Activated B cell treated with CpG ODN at 0.5 μM for 24 hours (primary cell): ENCODE measurements around the gene FUT1. TPM values are rescaled to one million over a fixed set of nuclear protein-coding genes. Genes with fewer than 3 reads are reported as not detected.

ENCODE experiments used
- ATAC-seq: fragments of 200-7000 bp; cut with Tn5 transposase; one replicate; pipeline ENCODE4 v1.10.0; 2021; ENCODE audit warnings: low read depth, mild to moderate bottlenecking, moderate library complexity
- CTCF ChIA-PET: fragments of 350-600 bp; sonication (Branson Sonifier 250); formaldehyde crosslinking; loops from one replicate; lab custom pipeline; 2021; ENCODE audit warnings: antibody characterized with exemption; lab: Charles Lee
- POLR2A ChIA-PET: fragments of 350-600 bp; sonication (Branson Sonifier 250); formaldehyde crosslinking; loops from one replicate; lab custom pipeline; 2021; ENCODE audit warnings: antibody characterized with exemption; lab: Charles Lee
- DNase-seq: peaks from one replicate; pipeline ENCODE4 v3.0.0; 2022
- H3K27ac Mint-ChIP-seq: one replicate; pipeline ENCODE4 v1.8.0; 2020; ENCODE audit warnings: mixed read lengths
- H3K27me3 Mint-ChIP-seq: one replicate; pipeline ENCODE4 v1.8.0; 2021; ENCODE audit warnings: mixed read lengths
- H3K36me3 Mint-ChIP-seq: one replicate; pipeline ENCODE4 v1.8.0; 2021; ENCODE audit warnings: low read depth, mixed read lengths
- H3K4me1 Mint-ChIP-seq: one replicate; pipeline ENCODE4 v1.8.0; 2021; ENCODE audit warnings: mixed read lengths
- H3K4me3 Mint-ChIP-seq: one replicate; pipeline ENCODE4 v1.8.0; 2020; ENCODE audit warnings: mild to moderate bottlenecking, mixed read lengths
- H3K9me3 Mint-ChIP-seq: one replicate; pipeline ENCODE4 v1.8.0; 2020; ENCODE audit warnings: mixed read lengths
- CTCF ChIP-seq: fragments of 200-600 bp; IDR thresholded peaks from one replicate; pipeline ENCODE4 v1.8.0; 2022; ENCODE audit warnings: antibody characterized with exemption, mild to moderate bottlenecking
- intact Hi-C: fragments of 100-400 bp; cut with micrococcal nuclease; formaldehyde crosslinking; loops from one replicate; pipeline ENCODE4 v1.15.1; 2024
- total RNA-seq: library from RNA; stranded (reverse); gene quantifications from 2 replicates; pipeline ENCODE4 v1.2.3, GENCODE V29; 2022

Gene FUT1
- total RNA-seq, 1 donor from 2014 or later: not detected

- intact Hi-C loops: loop anchor here (2.0 to 10.0 kb wide), 2 partner anchors 27 to 305 kb away; partner anchors contain the start of genes FUT1 and SNRNP70
- Mint-ChIP-seq H3K27me3 (no peaks in the 10 kb centered on the region), H3K4me3 (no peak overlapping the region), H3K36me3 (no peaks in the 10 kb centered on the region), H3K9me3 (no peaks in the 10 kb centered on the region), H3K27ac (no peak overlapping the region), H3K4me1 (peaks cover 22% of the 10 kb centered on the region)
- no peak for TF ChIP-seq CTCF
- ATAC-seq (no peak), DNase-seq (no peak)
- ChIA-PET POLR2A (interaction anchor here (0.6 to 1.3 kb wide), 4 partner anchors 17 to 213 kb away, joined by 3 to 6 read pairs (median 4); partner anchors contain the start of genes GYS1 and PPP1R15A), CTCF (interaction anchor here (1.0 kb wide), 1 partner anchor 63 kb away, joined by 3 read pairs; no protein-coding TSS in a partner anchor)
These were observed 27.2 kb upstream of the FUT1 start for GRCh38 chr19:48779636-48780035.

- ChIA-PET CTCF (no interaction called here), POLR2A (no interaction called here)
- Mint-ChIP-seq H3K4me3 (no peak overlapping the region), H3K36me3 (no peaks in the 10 kb centered on the region), H3K27ac (no peak overlapping the region), H3K4me1 (peaks cover 22% of the 10 kb centered on the region), H3K27me3 (peaks cover under 1% of the 10 kb centered on the region), H3K9me3 (no peaks in the 10 kb centered on the region)
- TF ChIP-seq CTCF: no peak
- intact Hi-C loops: no loop called here
- ATAC-seq (no peak), DNase-seq (no peak)
These were observed 25.3 kb upstream of the FUT1 start for GRCh38 chr19:48777720-48778119.

GRCh38 chr19:48777139-48777538, 24.7 kb upstream of the FUT1 start:
- Mint-ChIP-seq H3K36me3 (no peaks in the 10 kb centered on the region), H3K27ac (no peak overlapping the region), H3K27me3 (peaks cover 4% of the 10 kb centered on the region), H3K9me3 (no peaks in the 10 kb centered on the region), H3K4me1 (peaks cover 18% of the 10 kb centered on the region), H3K4me3 (no peak overlapping the region)
- ChIA-PET POLR2A (interaction anchor here (0.7 kb wide), 2 partner anchors 64 to 134 kb away, joined by 4 to 6 read pairs; no protein-coding TSS in a partner anchor), CTCF (no interaction called here)
- DNase-seq (no peak), ATAC-seq (no peak)
- TF ChIP-seq CTCF: no peak
- intact Hi-C loops: no loop called here

GRCh38 chr19:48772503-48772953, 20.1 kb upstream of the FUT1 start:
- TF ChIP-seq CTCF: no peak
- H3K4me3 Mint-ChIP-seq: no peak overlapping the region

GRCh38 chr19:48770734-48771472, 18.5 kb upstream of the FUT1 start:
- ChIA-PET POLR2A (no interaction called here), CTCF (no interaction called here)
- DNase-seq (no peak), ATAC-seq (no peak)
- H3K36me3 Mint-ChIP-seq: no peaks in the 10 kb centered on the region
- peaks cover 23% of the 10 kb centered on the region for H3K27me3 Mint-ChIP-seq
- no peak for TF ChIP-seq CTCF
- H3K4me3 Mint-ChIP-seq: no peak overlapping the region
- no peaks in the 10 kb centered on the region for H3K4me1 Mint-ChIP-seq
- intact Hi-C loops: no loop called here
- H3K9me3 Mint-ChIP-seq: no peaks in the 10 kb centered on the region
- H3K27ac Mint-ChIP-seq: no peak overlapping the region

More at GRCh38 chr19:48772503-48772953, 20.1 kb upstream of the FUT1 start:
- ATAC-seq (no peak), DNase-seq (no peak)
- POLR2A ChIA-PET: interaction anchor here (0.6 kb wide), 1 partner anchor 76 kb away, joined by 3 read pairs; no protein-coding TSS in a partner anchor
- no peaks in the 10 kb centered on the region for H3K9me3 Mint-ChIP-seq
- intact Hi-C loops: no loop called here
- H3K27me3 Mint-ChIP-seq: peaks cover 20% of the 10 kb centered on the region
- no peak overlapping the region for H3K27ac Mint-ChIP-seq
- H3K4me1 Mint-ChIP-seq: no peaks in the 10 kb centered on the region
- no peaks in the 10 kb centered on the region for H3K36me3 Mint-ChIP-seq
- CTCF ChIA-PET: no interaction called here
